AG04450 (cell line): ENCODE results near the gene SLC25A36. TPM values are rescaled to one million over a fixed set of nuclear protein-coding genes. Genes with fewer than 3 reads are reported as not detected.

Experiments
- CTCF ChIA-PET: fragments of 300-600, 350-600 bp; formaldehyde crosslinking; extraction: SDS; loops from one replicate; lab custom pipeline; 2022; ENCODE audit warnings: antibody characterized with exemption, inconsistent platforms; lab: Charles Lee
- POLR2A ChIA-PET: fragments of 350-600 bp; formaldehyde crosslinking; extraction: SDS; loops from one replicate; lab custom pipeline; 2021; ENCODE audit warnings: antibody characterized with exemption, inconsistent platforms; lab: Yijun Ruan, JAX
- DNase-seq: peaks from one replicate; pipeline ENCODE4 v3.0.0-alpha.2; 2011; ENCODE audit warnings: low read depth, low spot score
- H3K27ac ChIP-seq: one replicate; pipeline ENCODE4 v1.5.1; 2012; ENCODE audit warnings: low read depth, low read length, control low read depth
- H3K27me3 ChIP-seq: one replicate; pipeline ENCODE4 v1.6.0; 2012; ENCODE audit warnings: low read length; ENCODE audit not compliant: control insufficient read depth, insufficient read depth
- H3K4me3 ChIP-seq: 2 replicates; pipeline ENCODE4 v1.5.1; 2011; ENCODE audit warnings: mild to moderate bottlenecking, low read depth, low read length, control low read depth
- H3K9me3 ChIP-seq: 2 replicates; pipeline ENCODE4 v1.5.1; 2012; ENCODE audit warnings: low read length; ENCODE audit not compliant: control insufficient read depth, insufficient read depth
- CTCF ChIP-seq: IDR thresholded peaks from 2 replicates; pipeline ENCODE4 v1.5.1; 2011; ENCODE audit warnings: low read depth, low read length, control low read depth, inconsistent platforms
- polyA minus RNA-seq: library from RNA; depleted of rRNA, polyadenylated mRNA; stranded (reverse); fragments of >200 nt; gene quantifications from 2 replicates; pipeline ENCODE4 v1.2.3, GENCODE V29; 2011; rRNA and poly(A)+ RNA removed
- polyA plus RNA-seq: library from polyadenylated mRNA; depleted of rRNA; stranded (reverse); fragments of >200 nt; gene quantifications from 2 replicates; pipeline ENCODE4 v1.2.3, GENCODE V29; 2011; rRNA removed

The SLC25A36 gene
- polyA plus RNA-seq (68.8 and 104 TPM in 2 replicates), polyA minus RNA-seq (46.4 and 55.7 TPM in 2 replicates)

GRCh38 chr3:140941434-140942220 lies at the start of gene SLC25A36:
Gene SLC25A36, plus strand, starts transcription at chr3:140941836. Its CDS starts 219 bp downstream, at chr3:140942055.
- no peaks in the 10 kb centered on the region for H3K27me3 ChIP-seq
- peak; percentile 89 for DNase-seq
- ChIA-PET CTCF (interaction anchor here (1.6 kb wide), 1 partner anchor 19 kb away, joined by 6 read pairs; no protein-coding TSS in a partner anchor), POLR2A (interaction anchor here (0.5 kb wide), 1 partner anchor 1636 kb away, joined by 4 read pairs; no protein-coding TSS in a partner anchor)
- H3K4me3 ChIP-seq = peak within 1 kb of the TSS; percentile 91
- peak within 1 kb of the TSS; percentile 97 for H3K27ac ChIP-seq
- H3K9me3 ChIP-seq = no peaks in the 10 kb centered on the region; the same call in 1 of the 2 replicates
- no peak for TF ChIP-seq CTCF

GRCh38 chr3:140896997-140897396 lies 44.6 kb upstream of the SLC25A36 start:
- H3K4me3 ChIP-seq = no peak overlapping the region
- DNase-seq = no peak
- ChIA-PET POLR2A (no interaction called here), CTCF (interaction anchor here (1.1 to 2.7 kb wide), 9 partner anchors 7 to 295 kb away, joined by 3 to 29 read pairs (median 5); no protein-coding TSS in a partner anchor)
- no peak overlapping the region for H3K27ac ChIP-seq
- no peak for TF ChIP-seq CTCF
- no peaks in the 10 kb centered on the region for H3K27me3 ChIP-seq
- no peaks in the 10 kb centered on the region for H3K9me3 ChIP-seq

GRCh38 chr3:140898340-140899180 lies 43.1 kb upstream of the SLC25A36 start:
- POLR2A ChIA-PET = no interaction called here
- Histone ChIP-seq H3K9me3 (no peaks in the 10 kb centered on the region), H3K27ac (peak overlapping the region; percentile 3), H3K27me3 (no peaks in the 10 kb centered on the region), H3K4me3 (no peak overlapping the region)
- TF ChIP-seq CTCF = peak; percentile 71
- DNase-seq = peak; percentile 72
- CTCF ChIA-PET = interaction anchor here (0.6 to 2.7 kb wide), 38 partner anchors 9 to 297 kb away, joined by 3 to 29 read pairs (median 4); no protein-coding TSS in a partner anchor

GRCh38 chr3:140899363-140899762 lies 42.3 kb upstream of the SLC25A36 start:
- DNase-seq = no peak

More at GRCh38 chr3:140899363-140899762, 42.3 kb upstream of the SLC25A36 start:
- ChIA-PET POLR2A (no interaction called here), CTCF (interaction anchor here (0.8 to 2.7 kb wide), 19 partner anchors 12 to 296 kb away, joined by 3 to 29 read pairs (median 5); no protein-coding TSS in a partner anchor)
- Histone ChIP-seq H3K9me3 (no peaks in the 10 kb centered on the region), H3K27me3 (no peaks in the 10 kb centered on the region), H3K4me3 (no peak overlapping the region), H3K27ac (no peak overlapping the region)
- TF ChIP-seq CTCF = no peak
